HCT116 (cell line): Measurements from ENCODE around the gene NAV1. TPM values are rescaled to one million over a fixed set of nuclear protein-coding genes. Genes with fewer than 3 reads are reported as not detected.

Source experiments
- ATAC-seq: fragments of 200-7000 bp; cut with Tn5 transposase; 2 replicates; pipeline ENCODE4 v1.9.1; 2020; ENCODE audit warnings: mild to moderate bottlenecking, moderate library complexity
- BruUV-seq: library from RNA; stranded (reverse); fragments of 400-500 nt; replicated peaks from 2 replicates; lab custom pipeline; 2021; lab: Mats Ljungman, UMichigan
- CTCF ChIA-PET: fragments of 300-600 bp; sonication (Branson Sonifier 250); formaldehyde crosslinking; loops from one replicate; lab custom pipeline; 2021; ENCODE audit warnings: antibody characterized with exemption; lab: Charles Lee
- POLR2A ChIA-PET: fragments of 300-600, 350-600 bp; sonication (Branson Sonifier 250); formaldehyde crosslinking; loops from one replicate; lab custom pipeline; 2021; ENCODE audit warnings: antibody characterized with exemption; lab: Charles Lee
- RAD21 ChIA-PET, 2 experiments: fragments of 300-600 bp; sonication (Branson Sonifier 250); formaldehyde crosslinking; loops; one replicate each; lab custom pipeline; 2023; ENCODE audit warnings: low total read pairs in 2 of 2; ENCODE audit not compliant: uncharacterized antibody in 2 of 2, unreplicated experiment in 2 of 2, low non-redundant PET in 1 of 2; lab: Charles Lee
- DNase-seq: peaks from one replicate; pipeline ENCODE4 v3.0.0-alpha.2; 2010; ENCODE audit warnings: low read depth, low spot score
- H2AFZ ChIP-seq: fragments of 200-600 bp; shearing (Covaris generic), sonication (generic); 2 replicates; pipeline ENCODE4 v1.6.1; 2017; ENCODE audit warnings: low read depth, mixed run types, mixed read lengths, antibody characterized with exemption, low read length; ENCODE audit not compliant: poor library complexity, severe bottlenecking
- H3K27ac ChIP-seq: 2 replicates; pipeline ENCODE4 v1.5.1; 2012; ENCODE audit warnings: low read depth, low read length
- H3K27me3 ChIP-seq: fragments of 200-600 bp; sonication (generic); 2 replicates; pipeline ENCODE4 v1.6.1; 2016; ENCODE audit warnings: mixed run types, low read length, mixed read lengths; ENCODE audit not compliant: insufficient read depth
- H3K36me3 ChIP-seq, 2 experiments: fragments of 200-500 bp in 1 of 2; fragments of 200-600 bp in 1 of 2; sonication (Bioruptor generic) in 1 of 2; sonication (generic) in 1 of 2; 2 replicates each; pipeline versions ENCODE4 v1.5.1 to v1.6.1; 2014 to 2016; ENCODE audit warnings: low read length in 2 of 2, inconsistent platforms in 1 of 2, mixed read lengths in 1 of 2, mixed run types in 1 of 2; ENCODE audit not compliant: insufficient read depth in 2 of 2, control insufficient read depth in 1 of 2
- H3K4me1 ChIP-seq, 2 experiments: fragments of 200-600 bp in 1 of 2; sonication (generic) in 1 of 2; 2 replicates each; pipeline versions ENCODE4 v1.5.1 to v1.6.1; 2012 to 2017; ENCODE audit warnings: low read length in 2 of 2, inconsistent platforms in 1 of 2, mild to moderate bottlenecking in 1 of 2, mixed read lengths in 1 of 2, mixed run types in 1 of 2, moderate library complexity in 1 of 2; ENCODE audit not compliant: insufficient read depth in 2 of 2, control insufficient read depth in 1 of 2
- H3K4me2 ChIP-seq: fragments of 200-600 bp; sonication (generic); 2 replicates; pipeline ENCODE4 v1.6.1; 2017; ENCODE audit warnings: mixed run types, low read length, mixed read lengths
- H3K4me3 ChIP-seq, 2 experiments: fragments of 200-600 bp in 1 of 2; sonication (generic) in 1 of 2; replicated peaks in 1 of 2; 2 replicates each; pipeline ENCODE4 v1.5.1; 2011 to 2016; ENCODE audit warnings: low read length in 2 of 2, control low read depth in 1 of 2, low read depth in 1 of 2, mild to moderate bottlenecking in 1 of 2, mixed read lengths in 1 of 2, mixed run types in 1 of 2
- H3K79me2 ChIP-seq: fragments of 200-600 bp; sonication (generic); 2 replicates; pipeline ENCODE4 v1.6.1; 2017; ENCODE audit warnings: mild to moderate bottlenecking, mixed run types, low read length, moderate library complexity, mixed read lengths; ENCODE audit not compliant: insufficient read depth
- H3K9ac ChIP-seq: fragments of 200-600 bp; sonication (generic); 2 replicates; pipeline ENCODE4 v1.6.1; 2016; ENCODE audit warnings: low read length, mixed read lengths
- H3K9me2 ChIP-seq: fragments of 200-600 bp; sonication (generic), shearing (Covaris generic); 2 replicates; pipeline ENCODE4 v1.6.1; 2017; ENCODE audit warnings: mixed run types, mild to moderate bottlenecking, moderate library complexity; ENCODE audit not compliant: insufficient read depth
- H3K9me3 ChIP-seq, 2 experiments: fragments of 200-500 bp in 1 of 2; fragments of 200-600 bp in 1 of 2; sonication (Bioruptor generic) in 1 of 2; sonication (generic) in 1 of 2; 2 replicates each; pipeline ENCODE4 v1.6.1; 2014 to 2017; ENCODE audit warnings: low read length in 2 of 2, mixed read lengths in 2 of 2, inconsistent platforms in 1 of 2, low read depth in 1 of 2, mild to moderate bottlenecking in 1 of 2, mixed run types in 1 of 2, moderate library complexity in 1 of 2; ENCODE audit not compliant: control insufficient read depth in 1 of 2, insufficient read depth in 1 of 2
- H4K20me1 ChIP-seq: fragments of 200-600 bp; sonication (generic), shearing (Covaris generic); 2 replicates; pipeline ENCODE4 v1.6.1; 2017; ENCODE audit warnings: mixed run types, mild to moderate bottlenecking, moderate library complexity; ENCODE audit not compliant: insufficient read depth
- EGR1 ChIP-seq: IDR thresholded peaks from 2 replicates; pipeline ENCODE4 v1.6.1; 2012; ENCODE audit warnings: low read depth
- EZH2 ChIP-seq: fragments of 200-600 bp; sonication (generic); IDR thresholded peaks from 2 replicates; pipeline ENCODE4 v1.6.1; 2017; ENCODE audit warnings: antibody characterized with exemption, mixed run types
- POLR2A ChIP-seq: IDR thresholded peaks from 2 replicates; pipeline ENCODE4 v1.7.0; 2011; ENCODE audit warnings: borderline replicate concordance; ENCODE audit not compliant: insufficient read depth, insufficient read length; ENCODE audit errors: extremely low read depth
- SP1 ChIP-seq: IDR thresholded peaks from 2 replicates; pipeline ENCODE4 v1.6.1; 2012; ENCODE audit warnings: low read depth
- TCF7L2 ChIP-seq: IDR thresholded peaks from 2 replicates; pipeline ENCODE4 v1.7.0; 2011; ENCODE audit warnings: borderline replicate concordance, inconsistent platforms; ENCODE audit not compliant: insufficient read depth, insufficient read length; ENCODE audit errors: extremely low read depth
- ZNF274 ChIP-seq: fragments of 200-500 bp; sonication (Bioruptor generic); IDR thresholded peaks from 2 replicates; pipeline ENCODE4 v1.6.1; 2014; ENCODE audit warnings: mild to moderate bottlenecking, low read depth, low read length, inconsistent platforms
- intact Hi-C: fragments of 100-400 bp; cut with micrococcal nuclease; formaldehyde crosslinking; loops from 2 replicates; pipeline ENCODE4 v1.10.0; 2022
- total RNA-seq: library from RNA; stranded (reverse); gene quantifications from one replicate; pipeline ENCODE4 v1.2.1, GENCODE V29; 2021; ENCODE audit not compliant: unreplicated experiment
- TF ChIP-seq, protein P1 (sequence below): IDR thresholded peaks from 2 replicates; pipeline ENCODE4 v1.6.1; 2011; ENCODE audit warnings: mild to moderate bottlenecking, low read length, moderate library complexity; ENCODE audit not compliant: insufficient replicate concordance; ENCODE audit errors: extremely low read depth

The NAV1 gene
- total RNA-seq, 1 experiment from 2014 or later = 22.8 TPM

DNA sequence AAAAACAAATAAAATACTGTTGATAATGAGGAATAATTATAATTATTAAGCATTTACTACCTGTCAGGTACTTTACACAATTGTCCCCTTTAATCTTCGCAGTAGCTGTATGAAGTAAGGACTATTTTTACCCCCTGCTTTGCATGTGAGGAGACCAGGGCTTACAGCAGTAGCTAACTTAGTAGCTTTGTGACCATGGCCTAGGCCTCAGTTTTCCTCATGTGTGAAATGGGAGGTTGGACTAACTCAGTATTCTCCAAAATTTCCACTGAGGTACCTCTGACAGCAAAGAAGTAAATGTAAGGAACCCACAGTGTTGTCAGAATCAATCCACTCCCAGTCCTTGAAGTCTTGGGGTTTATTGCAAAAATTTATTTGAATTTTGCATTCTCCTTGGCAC, 28.2 kb upstream of the NAV1 start:
- POLR2A ChIA-PET = no interaction called here
- CTCF ChIA-PET = interaction anchor here (1.1 to 8.8 kb wide), 2 partner anchors 28 to 63 kb away, joined by 4 to 194 read pairs; no protein-coding TSS in a partner anchor
- RAD21 ChIA-PET = no interaction called here
- ATAC-seq = no peak
- DNase-seq = no peak
- Histone ChIP-seq H3K79me2 (no peaks in the 10 kb centered on the region), H3K27me3 (no peaks in the 10 kb centered on the region), H3K9me2 (no peaks in the 10 kb centered on the region), H3K9me3 (no peaks in the 10 kb centered on the region), H3K27ac (no peak overlapping the region), H4K20me1 (no peaks in the 10 kb centered on the region), H3K36me3 (no peaks in the 10 kb centered on the region), H3K9ac (no peak overlapping the region), H2AFZ (no peak overlapping the region), H3K4me1 (peaks cover 13 to 30% of the 10 kb centered on the region in 2 experiments), H3K4me2 (no peak overlapping the region), H3K4me3 (no peak overlapping the region)
- no peak for TF ChIP-seq ZNF274
- TF ChIP-seq TCF7L2 = no peak
- TF ChIP-seq EZH2 = no peak
- TF ChIP-seq POLR2A = no peak
- TF ChIP-seq, protein P1, sequence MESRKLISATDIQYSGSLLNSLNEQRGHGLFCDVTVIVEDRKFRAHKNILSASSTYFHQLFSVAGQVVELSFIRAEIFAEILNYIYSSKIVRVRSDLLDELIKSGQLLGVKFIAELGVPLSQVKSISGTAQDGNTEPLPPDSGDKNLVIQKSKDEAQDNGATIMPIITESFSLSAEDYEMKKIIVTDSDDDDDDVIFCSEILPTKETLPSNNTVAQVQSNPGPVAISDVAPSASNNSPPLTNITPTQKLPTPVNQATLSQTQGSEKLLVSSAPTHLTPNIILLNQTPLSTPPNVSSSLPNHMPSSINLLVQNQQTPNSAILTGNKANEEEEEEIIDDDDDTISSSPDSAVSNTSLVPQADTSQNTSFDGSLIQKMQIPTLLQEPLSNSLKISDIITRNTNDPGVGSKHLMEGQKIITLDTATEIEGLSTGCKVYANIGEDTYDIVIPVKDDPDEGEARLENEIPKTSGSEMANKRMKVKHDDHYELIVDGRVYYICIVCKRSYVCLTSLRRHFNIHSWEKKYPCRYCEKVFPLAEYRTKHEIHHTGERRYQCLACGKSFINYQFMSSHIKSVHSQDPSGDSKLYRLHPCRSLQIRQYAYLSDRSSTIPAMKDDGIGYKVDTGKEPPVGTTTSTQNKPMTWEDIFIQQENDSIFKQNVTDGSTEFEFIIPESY = no peak
- TF ChIP-seq SP1 = no peak
- no peak for TF ChIP-seq EGR1
- intact Hi-C loops = no loop called here
- BruUV-seq = no TSS peak
